HEK293 (cell line): ENCODE measurements around the gene NUP210.

Experiments
- CTCF ChIA-PET: fragments of 350-600 bp; formaldehyde crosslinking; extraction: SDS; loops from one replicate; lab custom pipeline; 2021; ENCODE audit warnings: antibody characterized with exemption; lab: Yijun Ruan, JAX
- POLR2A ChIA-PET: fragments of 300-600 bp; formaldehyde crosslinking; extraction: SDS; loops from one replicate; lab custom pipeline; 2020; ENCODE audit warnings: antibody characterized with exemption, inconsistent platforms; lab: Yijun Ruan, JAX
- H3K27ac ChIP-seq: fragments of 200-500 bp; sonication (Bioruptor generic); 2 replicates; pipeline ENCODE4 v1.5.1; 2014; ENCODE audit warnings: low read depth, low read length, control low read depth, inconsistent platforms; ENCODE audit errors: extremely low read depth
- H3K36me3 ChIP-seq, 2 experiments: fragments of 200-500 bp in 1 of 2; sonication (Bioruptor generic) in 1 of 2; 1 replicate in 1 of 2; 2 replicates in 1 of 2; pipeline ENCODE4 v1.5.1; 2014 to 2017; ENCODE audit warnings: inconsistent platforms in 2 of 2, low read length in 2 of 2; ENCODE audit not compliant: control insufficient read depth in 2 of 2, insufficient read depth in 1 of 2
- H3K4me1 ChIP-seq: fragments of 200-500 bp; sonication (Bioruptor generic); 2 replicates; pipeline ENCODE4 v1.5.1; 2014; ENCODE audit warnings: mild to moderate bottlenecking, low read length, inconsistent platforms; ENCODE audit not compliant: control insufficient read depth, insufficient read depth
- H3K4me3 ChIP-seq: 2 replicates; pipeline ENCODE4 v1.5.1; 2011; ENCODE audit warnings: low read depth, mild to moderate bottlenecking, control low read depth, low read length, moderate library complexity
- H3K9me3 ChIP-seq: fragments of 200-500 bp; sonication (Bioruptor generic); 2 replicates; pipeline ENCODE4 v1.5.1; 2014; ENCODE audit warnings: low read depth, low read length, inconsistent platforms; ENCODE audit not compliant: control insufficient read depth, insufficient read depth
- KLF1 ChIP-seq: fragments of 450-650 bp; formaldehyde crosslinking; IDR thresholded peaks from 2 replicates; pipeline ENCODE4 v1.5.1; 2016; ENCODE audit warnings: missing biosample characterization, missing genetic modification characterization
- MZF1 ChIP-seq: fragments of 450-650 bp; formaldehyde crosslinking; IDR thresholded peaks from 2 replicates; pipeline ENCODE4 v1.5.1; 2017; ENCODE audit warnings: missing biosample characterization, missing genetic modification characterization, borderline replicate concordance
- PRDM1 ChIP-seq: fragments of 450-650 bp; formaldehyde crosslinking; IDR thresholded peaks from 2 replicates; pipeline ENCODE4; 2016; ENCODE audit warnings: missing biosample characterization, missing genetic modification characterization
- RBAK ChIP-seq: fragments of 450-650 bp; formaldehyde crosslinking; IDR thresholded peaks from 2 replicates; pipeline ENCODE4 v1.5.1; 2016; ENCODE audit warnings: missing biosample characterization, missing genetic modification characterization
- SCRT1 ChIP-seq: fragments of 450-650 bp; formaldehyde crosslinking; IDR thresholded peaks from 2 replicates; pipeline ENCODE4 v1.5.1; 2016; ENCODE audit warnings: missing biosample characterization, missing genetic modification characterization, borderline replicate concordance
- SCRT2 ChIP-seq: fragments of 450-650 bp; formaldehyde crosslinking; IDR thresholded peaks from 2 replicates; pipeline ENCODE4 v1.5.1; 2016; ENCODE audit warnings: missing biosample characterization, missing genetic modification characterization
- SP2 ChIP-seq: fragments of 450-650 bp; formaldehyde crosslinking; IDR thresholded peaks from 2 replicates; pipeline ENCODE4 v1.5.1; 2016; ENCODE audit warnings: missing biosample characterization, missing genetic modification characterization
- TRIM28 ChIP-seq: IDR thresholded peaks from 2 replicates; pipeline ENCODE4 v1.6.1; 2011; ENCODE audit warnings: low read length, control low read depth, borderline replicate concordance
- WT1 ChIP-seq: fragments of 450-650 bp; formaldehyde crosslinking; IDR thresholded peaks from 2 replicates; pipeline ENCODE4 v1.5.1; 2016; ENCODE audit warnings: missing biosample characterization, missing genetic modification characterization
- ZFP37 ChIP-seq: fragments of 450-650 bp; formaldehyde crosslinking; IDR thresholded peaks from 2 replicates; pipeline ENCODE4 v1.5.1; 2016; ENCODE audit warnings: missing biosample characterization, missing genetic modification characterization
- ZIC2 ChIP-seq: fragments of 450-650 bp; formaldehyde crosslinking; IDR thresholded peaks from 2 replicates; pipeline ENCODE4 v1.5.1; 2016; ENCODE audit warnings: missing biosample characterization, missing genetic modification characterization
- ZNF10 ChIP-seq: fragments of 450-650 bp; formaldehyde crosslinking; IDR thresholded peaks from 2 replicates; pipeline ENCODE4 v1.5.1; 2017; ENCODE audit warnings: missing biosample characterization, missing genetic modification characterization
- ZNF391 ChIP-seq: fragments of 450-650 bp; formaldehyde crosslinking; IDR thresholded peaks from 2 replicates; pipeline ENCODE4 v1.5.1; 2016; ENCODE audit warnings: low read depth, missing biosample characterization, missing genetic modification characterization, borderline replicate concordance
- ZNF394 ChIP-seq: fragments of 450-650 bp; formaldehyde crosslinking; IDR thresholded peaks from 2 replicates; pipeline ENCODE4 v1.5.1; 2016; ENCODE audit warnings: missing biosample characterization, missing genetic modification characterization, mild to moderate bottlenecking, moderate library complexity, borderline replicate concordance
- ZNF488 ChIP-seq: fragments of 450-650 bp; formaldehyde crosslinking; IDR thresholded peaks from 2 replicates; pipeline ENCODE4 v1.5.1; 2016; ENCODE audit warnings: missing biosample characterization, missing genetic modification characterization
- ZNF548 ChIP-seq: fragments of 450-650 bp; formaldehyde crosslinking; IDR thresholded peaks from 2 replicates; pipeline ENCODE4 v1.5.1; 2016; ENCODE audit warnings: missing biosample characterization, missing genetic modification characterization
- ZNF558 ChIP-seq: fragments of 450-650 bp; formaldehyde crosslinking; IDR thresholded peaks from 2 replicates; pipeline ENCODE4 v1.5.1; 2016; ENCODE audit warnings: missing biosample characterization, missing genetic modification characterization
- ZNF580 ChIP-seq: fragments of 450-650 bp; formaldehyde crosslinking; IDR thresholded peaks from 2 replicates; pipeline ENCODE4 v1.5.1; 2016; ENCODE audit warnings: missing biosample characterization, missing genetic modification characterization
- ZNF623 ChIP-seq: fragments of 450-650 bp; formaldehyde crosslinking; IDR thresholded peaks from 2 replicates; pipeline ENCODE4 v1.5.1; 2016; ENCODE audit warnings: missing biosample characterization, missing genetic modification characterization
- ZNF707 ChIP-seq: fragments of 450-650 bp; formaldehyde crosslinking; IDR thresholded peaks from 2 replicates; pipeline ENCODE4 v1.5.1; 2016; ENCODE audit warnings: missing biosample characterization, missing genetic modification characterization
- ZNF776 ChIP-seq: fragments of 450-650 bp; formaldehyde crosslinking; IDR thresholded peaks from 2 replicates; pipeline ENCODE4 v1.5.0; 2017; ENCODE audit warnings: missing biosample characterization, missing genetic modification characterization, borderline replicate concordance

Gene NUP210

GRCh38 chr3:13414040-13414729 lies 5.9 kb downstream of the NUP210 start:
- H3K27ac ChIP-seq: no peak overlapping the region
- no peaks in the 10 kb centered on the region for H3K9me3 ChIP-seq
- peaks cover 0 to 28% of the 10 kb centered on the region in 2 experiments; a peak in 2 of 3 replicates for H3K36me3 ChIP-seq
- ChIA-PET CTCF (no interaction called here), POLR2A (no interaction called here)
- no peak overlapping the region for H3K4me3 ChIP-seq
- TF ChIP-seq SP2 (tag by site-specific recombination): peak; percentile 22; the same call in 1 of the 2 replicates
- TF ChIP-seq ZNF623 (tag by site-specific recombination): peak; percentile 64
- peak; percentile 80 for TF ChIP-seq PRDM1 (tag by site-specific recombination)
- peak; percentile 92 for TF ChIP-seq KLF1 (tag by site-specific recombination)
- TF ChIP-seq ZNF548: no peak
- peaks cover 4% of the 10 kb centered on the region for H3K4me1 ChIP-seq

- Histone ChIP-seq H3K9me3 (no peaks in the 10 kb centered on the region), H3K4me1 (no peaks in the 10 kb centered on the region), H3K4me3 (no peak overlapping the region), H3K36me3 (peaks cover 0 to 20% of the 10 kb centered on the region in 2 experiments; a peak in 1 of 3 replicates), H3K27ac (no peak overlapping the region)
- POLR2A ChIA-PET: no interaction called here
- no peak for TF ChIP-seq ZFP37 (tag by site-specific recombination)
- TF ChIP-seq ZNF488 (tag by site-specific recombination): no peak
- TF ChIP-seq TRIM28: no peak
- TF ChIP-seq ZNF623 (tag by site-specific recombination): no peak
- no peak for TF ChIP-seq ZIC2 (tag by site-specific recombination)
- TF ChIP-seq ZNF391 (tag by site-specific recombination): no peak
- TF ChIP-seq MZF1 (tag by site-specific recombination): no peak
- TF ChIP-seq ZNF776 (tag by site-specific recombination): no peak
- TF ChIP-seq RBAK (tag by site-specific recombination): no peak
- TF ChIP-seq ZNF707 (tag by site-specific recombination): no peak
- TF ChIP-seq ZNF10: no peak
- no peak for TF ChIP-seq WT1 (tag by site-specific recombination)
- no peak for TF ChIP-seq ZNF394 (tag by site-specific recombination)
- no peak for TF ChIP-seq ZNF580
- CTCF ChIA-PET: interaction anchor here (0.7 kb wide), 1 partner anchor 85 kb away, joined by 3 read pairs; no protein-coding TSS in a partner anchor
Observed at GRCh38 chr3:13411186-13411860, 8.8 kb downstream of the NUP210 start.

GRCh38 chr3:13408890-13409289 lies 11.2 kb downstream of the NUP210 start:
- no peaks in the 10 kb centered on the region for H3K4me1 ChIP-seq
- CTCF ChIA-PET: interaction anchor here (0.6 to 1.5 kb wide), 3 partner anchors 52 to 1341 kb away, joined by 3 to 4 read pairs (median 4); no protein-coding TSS in a partner anchor
- POLR2A ChIA-PET: interaction anchor here (1.6 kb wide), 1 partner anchor 43 kb away, joined by 3 read pairs; no protein-coding TSS in a partner anchor
- TF ChIP-seq ZNF558 (tag by site-specific recombination): no peak
- peak; percentile 71 for TF ChIP-seq SCRT2 (tag by site-specific recombination)
- 0 out of 2 replicates have a peak, but pooled peaks have one; percentile 26 for TF ChIP-seq SCRT1 (tag by site-specific recombination)
- peaks cover 0 to 8% of the 10 kb centered on the region in 2 experiments; a peak in 1 of 3 replicates for H3K36me3 ChIP-seq
- no peaks in the 10 kb centered on the region for H3K9me3 ChIP-seq
- no peak overlapping the region for H3K4me3 ChIP-seq
- no peak overlapping the region for H3K27ac ChIP-seq
